GM18868 (cell line): ENCODE measurements around the gene ZDHHC9.

Experiments
- ATAC-seq: cut with Tn5 transposase; IDR thresholded peaks from one replicate; pipeline ENCODE4 v1.9.1; 2021; ENCODE audit warnings: mild to moderate bottlenecking, moderate library complexity; ENCODE audit not compliant: unreplicated experiment

ZDHHC9 gene

DNA sequence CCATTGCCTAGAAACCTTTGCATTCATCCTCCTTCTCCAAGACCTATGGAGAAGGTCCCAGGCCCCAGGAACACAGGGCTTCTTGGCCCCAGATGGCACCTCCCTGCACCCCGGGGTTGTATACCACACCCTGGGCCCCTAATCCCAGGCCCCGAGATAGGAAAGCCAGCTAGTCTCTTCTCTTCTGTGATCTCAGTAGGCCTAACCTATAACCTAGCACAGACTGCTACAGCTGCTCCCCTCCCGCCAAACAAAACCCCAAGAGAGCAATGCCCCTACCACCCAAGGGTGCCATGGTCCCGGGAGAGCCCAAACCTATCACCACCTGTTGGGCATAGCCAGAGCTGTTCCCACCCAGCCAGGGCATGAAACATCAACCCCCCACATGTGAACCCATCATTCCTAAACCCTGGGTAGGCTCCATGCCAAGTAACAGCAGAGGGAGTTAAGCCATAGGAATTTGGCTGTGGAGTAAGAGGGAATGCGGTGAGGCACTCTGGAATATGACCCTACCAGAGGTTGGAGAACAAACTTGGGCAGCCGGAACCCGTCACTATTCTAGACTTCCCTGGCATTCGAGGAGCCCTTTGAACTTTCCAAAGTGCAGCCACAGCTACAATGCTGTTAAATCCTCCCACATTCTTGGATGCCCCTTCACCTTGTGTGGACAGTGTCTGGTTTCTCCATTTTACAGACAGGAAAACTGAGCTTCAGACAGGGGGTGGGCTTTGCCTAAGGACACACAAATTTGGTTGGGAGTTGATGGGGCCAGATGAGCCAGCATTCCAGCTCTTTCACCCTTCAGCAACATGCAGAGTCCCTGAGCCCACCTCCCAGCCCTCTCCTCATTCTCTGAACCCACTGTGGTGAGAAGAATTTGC, 74.9 kb downstream of the ZDHHC9 start:
- ATAC-seq, result no peak

DNA sequence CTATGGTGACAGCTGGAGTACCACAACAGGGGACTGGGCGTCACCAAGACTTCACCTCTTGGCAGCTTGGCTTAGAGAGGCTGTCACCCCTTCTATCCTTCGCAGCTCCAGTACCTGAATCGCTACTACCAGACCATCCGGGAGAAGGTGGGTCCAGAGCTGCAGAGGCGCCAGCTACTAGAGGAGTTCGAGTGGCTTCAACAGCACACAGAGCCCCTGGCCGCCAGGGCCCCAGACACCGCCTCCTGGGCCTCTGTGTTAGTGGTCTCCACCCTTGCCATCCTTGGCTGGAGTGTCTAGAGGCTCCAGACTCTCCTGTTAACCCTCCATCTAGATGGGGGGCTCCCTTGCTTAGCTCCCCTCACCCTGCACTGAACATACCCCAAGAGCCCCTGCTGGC, 75.5 kb downstream of the ZDHHC9 start:
- no peak for ATAC-seq

DNA sequence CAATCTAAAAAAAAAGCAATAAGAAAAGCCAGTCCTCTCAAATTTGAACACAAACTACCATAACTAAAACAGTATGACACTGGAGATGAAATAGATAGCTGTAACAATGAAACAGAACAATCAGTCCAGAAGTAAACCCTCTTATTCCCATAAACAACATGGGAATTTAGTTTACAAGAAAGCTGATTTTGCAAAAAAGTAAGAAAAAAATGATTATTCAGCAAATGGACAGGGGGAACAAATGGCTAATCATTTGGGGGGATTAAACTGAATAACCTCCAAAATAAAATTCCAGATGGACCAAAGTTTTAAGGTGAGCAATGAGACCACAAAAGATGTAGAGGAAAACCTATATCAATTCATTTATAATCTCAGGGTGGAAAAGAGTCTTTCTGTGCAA, 80.0 kb downstream of the ZDHHC9 start:
- no peak for ATAC-seq

DNA sequence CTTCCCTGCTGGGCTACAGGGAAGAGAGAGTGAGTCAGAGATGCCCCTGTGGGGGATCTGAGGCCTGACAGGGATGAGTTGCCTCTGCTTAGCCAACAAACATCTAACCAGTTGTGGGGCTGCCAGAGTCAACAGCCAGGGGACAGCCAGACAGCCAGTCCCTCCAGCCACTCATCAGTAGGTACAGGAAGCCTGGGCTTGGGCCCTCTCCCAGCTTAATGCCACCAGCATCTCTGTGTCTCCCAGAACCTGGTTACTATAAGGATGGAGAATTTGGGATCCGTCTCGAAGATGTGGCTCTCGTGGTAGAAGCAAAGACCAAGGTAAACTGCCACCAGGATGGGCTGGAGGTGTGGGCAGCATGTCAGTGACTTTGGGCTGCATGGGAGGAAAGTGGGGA, 81.2 kb downstream of the ZDHHC9 start:
- ATAC-seq, result no peak

DNA sequence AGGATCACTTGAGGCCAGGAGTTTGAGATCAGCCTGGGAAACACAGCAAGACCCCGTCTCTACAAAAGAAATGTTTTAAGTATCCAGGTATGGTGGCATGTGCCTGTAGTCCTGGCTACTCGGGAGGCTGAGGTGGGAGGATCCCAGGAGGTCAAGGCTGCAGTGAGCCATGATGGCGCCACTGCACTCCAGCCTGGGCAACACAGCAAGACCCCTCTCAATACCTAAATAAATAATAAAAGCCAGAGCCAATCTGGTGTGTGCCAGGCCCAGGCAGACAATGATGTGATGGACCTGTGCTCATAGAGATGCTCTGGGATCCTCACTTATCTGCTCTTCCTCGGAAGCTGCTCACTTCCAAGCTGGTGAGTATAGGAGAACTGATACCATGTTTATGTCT, 82.1 kb downstream of the ZDHHC9 start:
- no peak for ATAC-seq

DNA sequence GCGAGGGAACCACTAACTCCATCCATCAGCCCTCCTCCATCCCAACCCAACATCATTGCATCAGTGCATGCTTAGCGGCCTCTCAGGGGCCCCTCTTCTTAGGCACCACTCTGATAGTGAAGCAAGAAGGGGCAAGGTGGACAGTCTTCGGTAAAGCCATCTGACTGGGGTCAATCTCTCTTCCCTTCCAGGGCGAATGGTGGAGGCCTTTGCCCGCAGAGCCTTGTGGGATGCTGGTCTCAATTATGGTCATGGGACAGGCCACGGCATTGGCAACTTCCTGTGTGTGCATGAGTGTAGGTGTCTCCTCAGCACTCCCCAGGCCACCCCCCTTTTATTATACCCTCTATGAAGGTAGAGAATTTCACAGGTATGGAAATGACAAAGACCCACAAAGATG, 82.7 kb downstream of the ZDHHC9 start:
- no peak for ATAC-seq

DNA sequence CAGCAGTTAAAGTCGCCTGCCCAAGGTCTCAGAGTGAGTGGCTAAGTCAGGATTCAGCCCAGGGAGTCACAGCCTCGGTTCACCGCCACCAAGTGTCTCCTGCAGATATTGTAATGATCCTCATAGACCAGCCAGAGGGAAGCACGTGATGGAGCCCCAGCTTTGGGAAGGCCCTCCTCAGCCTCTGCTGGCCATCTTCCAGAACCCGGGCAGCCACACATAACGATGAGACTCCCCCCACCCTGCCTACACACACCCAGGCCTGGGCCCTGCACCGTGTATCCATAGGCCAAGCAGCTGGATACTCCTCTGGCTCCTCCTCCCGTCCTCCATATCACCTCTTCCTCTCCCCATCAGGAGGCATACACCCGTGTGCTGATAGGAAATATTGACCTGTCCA, 83.5 kb downstream of the ZDHHC9 start:
- ATAC-seq, result no peak

DNA sequence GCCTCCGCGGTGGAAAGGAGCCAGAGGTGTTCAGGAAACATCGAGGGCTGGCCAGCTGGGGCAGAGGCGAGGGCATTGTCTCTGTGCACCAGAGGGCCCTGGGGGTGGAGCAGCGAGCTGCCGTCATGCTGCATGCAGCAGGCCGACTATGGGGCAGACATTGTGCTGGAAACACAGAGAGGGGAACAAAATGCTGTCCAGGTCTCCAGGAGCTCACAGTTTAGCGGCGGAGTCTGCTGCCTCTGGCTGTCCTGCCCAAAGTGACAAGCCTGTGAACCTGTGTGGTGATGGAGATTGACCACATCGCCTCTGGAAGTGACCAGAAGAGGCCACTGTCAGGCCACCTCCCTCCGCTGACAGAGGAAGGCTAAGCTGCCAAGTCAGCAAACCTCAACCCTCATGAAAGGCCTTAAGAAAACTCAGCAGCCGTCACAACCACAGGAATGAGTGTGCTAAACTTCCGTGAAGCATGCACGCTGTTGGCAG, 84.1 kb downstream of the ZDHHC9 start:
- peak; percentile 49 for ATAC-seq

DNA sequence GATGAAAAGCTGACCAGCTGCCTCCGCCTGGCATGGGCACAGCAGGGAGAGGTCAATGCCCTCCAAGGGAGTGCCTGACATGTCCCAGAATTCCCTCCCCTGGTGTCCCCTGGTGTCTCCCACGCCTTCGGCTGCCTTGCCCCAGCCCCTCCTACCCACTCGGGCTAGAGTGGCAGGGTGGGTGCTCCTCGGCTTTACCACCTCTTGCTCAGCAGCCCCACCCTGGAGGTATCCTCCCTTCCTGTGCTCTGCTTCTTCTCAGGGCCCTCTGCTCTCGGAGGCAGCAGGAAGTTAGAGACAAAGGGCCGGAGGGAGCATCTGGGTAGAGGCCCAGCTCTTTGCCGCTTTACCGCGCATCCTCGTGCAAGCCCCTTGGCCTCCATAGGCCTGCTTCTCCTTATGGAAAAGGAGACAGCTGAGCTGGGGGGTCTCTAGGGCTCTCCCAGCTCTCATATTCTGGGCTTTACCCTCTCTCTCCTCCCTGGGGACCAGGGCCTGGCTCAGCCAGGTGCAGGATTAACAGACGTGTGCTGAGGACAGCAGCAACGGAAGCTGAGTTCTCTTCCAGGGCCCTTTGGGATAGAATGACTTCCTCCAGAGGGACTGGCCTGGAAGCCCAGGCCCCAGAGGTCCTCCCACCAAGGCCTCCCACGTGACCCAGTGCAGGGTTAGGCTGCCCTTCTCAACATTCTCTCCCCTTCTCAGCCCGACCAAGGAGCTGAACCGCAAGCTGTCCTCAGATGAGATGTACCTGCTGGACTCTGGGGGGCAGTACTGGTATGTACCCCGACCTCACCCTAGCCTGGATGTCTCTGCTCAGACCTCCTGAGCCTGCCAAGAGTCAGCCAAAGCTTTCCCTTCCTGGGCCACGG, 87.7 kb downstream of the ZDHHC9 start:
- peak; percentile 40 for ATAC-seq

DNA sequence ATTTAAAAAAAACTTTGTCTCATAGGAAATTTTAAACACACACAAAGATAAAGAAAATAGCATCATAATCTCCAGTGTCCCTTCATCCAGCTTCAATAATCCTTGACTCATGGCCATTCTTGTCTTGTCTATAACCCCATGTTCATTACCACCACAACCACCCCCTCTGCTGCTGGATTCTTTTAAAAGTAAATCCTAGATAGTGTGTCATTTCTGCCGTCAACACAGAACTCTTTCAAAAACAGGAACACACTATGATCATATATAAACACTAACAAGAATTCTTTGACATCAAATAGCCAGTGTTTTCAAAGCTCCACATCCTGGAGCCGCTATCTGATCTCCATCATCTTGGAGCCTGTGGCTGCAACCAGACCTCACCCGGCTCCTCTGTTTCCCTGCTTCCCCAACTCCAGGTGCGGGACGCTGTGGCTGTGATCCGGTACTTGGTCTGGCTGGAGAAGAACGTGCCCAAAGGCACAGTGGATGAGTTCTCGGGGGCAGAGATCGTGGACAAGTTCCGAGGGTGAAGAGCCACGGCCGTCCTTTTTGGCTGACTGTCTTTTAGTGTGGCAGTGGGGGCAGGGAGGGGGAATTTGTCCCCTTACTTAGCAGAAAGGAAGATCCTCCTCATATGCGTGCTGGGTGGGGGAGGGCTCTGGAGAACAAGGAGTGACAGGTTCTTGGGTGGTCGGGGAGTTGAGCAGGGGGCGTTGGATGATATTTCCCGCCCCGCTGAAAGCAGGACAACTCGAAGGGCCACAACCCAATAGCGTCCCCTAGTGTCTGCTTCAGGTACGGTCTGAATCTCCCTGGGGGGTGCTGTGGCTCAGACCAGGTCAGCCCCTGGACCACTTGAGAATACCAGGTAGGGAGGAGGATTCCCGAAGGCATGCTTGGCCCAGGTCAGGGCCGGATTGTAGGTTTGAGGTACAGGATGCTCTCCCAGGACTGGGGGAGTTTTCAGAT, 89.3 kb downstream of the ZDHHC9 start:
- ATAC-seq, result no peak
